Ovary (tissue), 3 donors: ENCODE measurements around the gene EEIG1.

Source experiments
- CTCF ChIP-seq, 3 donors: fragments of 450-650 bp in 2 of 3; fragments of 200-600 bp in 1 of 3; IDR thresholded peaks; one replicate each; pipeline versions ENCODE4 v1.5.1 to v1.8.0; 2016 to 2022; ENCODE audit warnings: antibody characterized with exemption in 3 of 3, mild to moderate bottlenecking in 1 of 3
- POLR2A ChIP-seq: fragments of 450-650 bp; IDR thresholded peaks from one replicate; pipeline ENCODE4 v1.6.1; 2017; ENCODE audit warnings: antibody characterized with exemption, mild to moderate bottlenecking, moderate library complexity
- donor health status: DM: no; HTN: no; CAD: no.

GRCh38 chr9:127953768-127954505 lies 26.9 kb downstream of the EEIG1 start:
- no peak for TF ChIP-seq POLR2A
- TF ChIP-seq CTCF (IDR thresholded peaks at IDR 0.05), result no peak
